GM19455 (cell line): ENCODE measurements around the gene ATP1A1.

Source experiments
- ATAC-seq: cut with Tn5 transposase; IDR thresholded peaks from one replicate; pipeline ENCODE4 v1.9.1; 2021; ENCODE audit not compliant: unreplicated experiment

Gene ATP1A1

DNA sequence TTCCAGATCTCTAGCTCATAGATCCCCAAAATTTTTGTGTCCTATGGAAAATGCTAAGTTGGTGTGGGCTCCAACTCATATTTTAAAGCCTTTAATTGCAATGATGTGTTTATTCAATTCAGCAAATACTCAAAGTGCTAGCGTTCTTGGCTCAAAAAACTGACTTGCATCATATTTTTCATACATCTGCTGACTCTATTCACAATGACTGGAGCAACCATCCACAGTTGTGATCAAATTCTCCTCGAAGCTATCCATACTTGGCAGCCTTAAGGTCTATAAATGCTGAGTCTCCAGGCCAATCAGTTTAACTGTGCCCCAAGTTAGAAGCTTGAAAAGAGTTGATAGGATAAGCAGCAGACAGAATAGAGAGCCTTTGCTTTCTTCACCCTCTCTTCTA is 2.9 kb upstream of the ATP1A1 start:
- no peak for ATAC-seq

DNA sequence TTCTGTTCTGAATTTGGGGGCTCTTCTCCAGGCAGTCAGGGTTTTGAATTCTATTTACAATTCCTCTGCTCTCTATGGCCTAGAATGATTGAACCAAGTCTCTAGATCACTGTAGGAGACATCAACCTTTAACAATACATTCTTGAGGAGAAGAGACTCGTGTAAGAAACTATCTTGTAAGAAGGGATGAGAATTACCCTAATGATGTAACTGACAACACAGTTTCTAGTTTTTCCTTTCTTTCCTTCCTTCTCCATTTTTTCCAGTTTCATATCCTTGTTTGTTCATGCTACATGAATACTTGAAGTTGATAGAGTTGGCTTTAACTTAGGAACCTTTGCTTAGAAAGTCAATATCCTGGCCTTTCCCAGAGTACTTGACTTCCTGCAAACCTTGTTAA is 1.3 kb upstream of the ATP1A1 start:
- no peak for ATAC-seq

DNA sequence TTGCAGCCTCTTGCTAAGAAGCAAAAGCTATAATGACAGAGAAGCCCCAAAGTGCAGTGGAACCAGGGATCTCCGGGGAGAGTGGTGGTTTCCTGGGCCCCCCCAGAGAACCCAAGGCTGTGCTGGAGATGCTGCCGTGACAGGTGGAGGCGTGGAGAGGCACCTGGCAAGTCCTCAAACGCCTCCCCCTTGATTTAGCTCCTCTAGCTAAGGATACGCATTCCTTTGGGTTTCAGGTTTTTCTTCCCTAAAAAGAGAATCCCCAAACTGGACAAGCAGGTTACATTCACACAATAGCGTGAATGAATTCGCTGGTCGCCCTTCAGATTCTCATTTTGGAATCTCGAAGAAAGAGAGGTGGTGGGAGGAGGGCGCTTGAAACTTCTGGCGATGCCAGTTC is 853 bp upstream of the ATP1A1 start:
- ATAC-seq, result no peak

DNA sequence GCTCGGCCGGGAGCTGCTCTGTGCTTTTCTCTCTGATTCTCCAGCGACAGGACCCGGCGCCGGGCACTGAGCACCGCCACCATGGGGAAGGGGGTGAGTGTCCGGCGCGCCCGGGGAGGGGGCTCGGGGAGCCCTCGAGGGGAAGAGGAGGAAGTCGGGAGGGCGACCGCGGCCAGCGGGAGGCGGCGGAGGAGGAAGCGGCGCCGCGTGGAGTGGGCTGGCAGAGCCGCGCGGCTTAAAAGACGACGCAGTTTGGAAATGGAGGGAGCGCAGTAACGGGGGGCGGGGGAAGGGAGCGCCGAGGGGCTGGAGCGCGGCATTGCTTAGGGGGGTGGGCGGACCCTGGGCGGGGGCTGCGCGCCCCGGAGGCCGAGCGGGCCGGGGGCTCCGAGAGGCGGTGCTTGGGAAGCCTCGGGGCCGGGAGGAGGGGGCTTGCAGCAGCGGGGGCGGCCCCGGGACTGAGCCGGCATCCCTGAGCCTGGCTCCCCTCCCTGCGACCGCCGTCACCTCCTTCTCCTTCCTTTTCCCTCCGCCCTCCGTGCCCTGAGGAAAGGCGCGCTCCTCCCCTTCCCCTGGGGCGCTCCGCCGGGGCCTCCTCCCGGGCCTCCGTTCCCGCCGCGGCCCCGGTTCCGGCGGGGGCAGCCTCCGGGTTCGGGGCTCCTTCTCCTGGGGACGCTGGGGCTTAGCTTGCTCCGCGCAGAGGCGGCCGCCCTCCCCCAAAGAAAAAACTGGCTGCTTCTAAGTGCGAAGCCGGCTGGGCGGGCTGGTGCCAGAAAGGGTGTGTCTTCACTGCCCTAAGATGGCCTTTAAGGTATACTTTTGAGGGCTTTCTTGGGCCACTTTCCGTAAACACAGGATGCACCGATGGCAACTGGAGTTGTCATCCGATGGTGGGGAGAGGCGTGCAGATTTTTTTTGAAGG is 648 bp downstream of the ATP1A1 start:
- peak; percentile 12 for ATAC-seq

DNA sequence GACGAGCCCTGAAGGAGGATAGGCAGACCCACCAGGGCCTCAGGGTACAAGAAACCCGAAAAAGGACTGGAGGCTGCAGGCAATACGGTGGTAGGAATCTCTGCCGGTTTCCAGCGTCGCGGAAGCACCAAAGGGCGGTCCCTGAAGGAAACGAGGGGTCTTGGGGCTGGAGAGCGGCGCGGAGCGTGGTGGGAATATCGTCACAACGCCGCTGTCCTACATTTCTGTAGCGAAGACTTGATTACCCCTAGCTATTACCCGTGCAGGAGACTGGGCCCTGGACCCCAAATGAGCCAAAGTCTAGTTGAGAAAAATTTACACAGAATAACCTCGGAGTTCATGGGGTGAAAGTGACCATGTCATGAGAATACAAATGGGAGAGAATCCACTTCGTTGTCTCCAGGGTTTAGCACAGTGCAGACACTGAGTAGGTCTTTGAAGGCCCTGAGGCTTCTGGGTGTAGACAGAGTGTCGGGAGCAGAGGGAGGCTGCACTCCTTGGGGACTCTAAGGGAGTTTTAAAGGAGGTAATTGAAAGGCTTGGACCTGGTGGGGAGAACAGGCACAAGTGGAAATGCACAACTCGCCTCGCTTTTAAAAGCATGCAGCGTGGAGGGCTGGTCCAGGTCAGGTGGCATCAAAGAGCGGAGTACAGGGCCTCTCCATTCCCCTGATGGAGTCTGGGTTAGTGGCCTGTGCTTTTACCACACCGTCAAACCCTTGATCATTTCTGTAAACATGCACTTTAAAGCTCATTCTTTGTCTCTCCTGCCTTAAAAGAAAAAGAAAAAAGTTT is 1.5 kb downstream of the ATP1A1 start:
- no peak for ATAC-seq

DNA sequence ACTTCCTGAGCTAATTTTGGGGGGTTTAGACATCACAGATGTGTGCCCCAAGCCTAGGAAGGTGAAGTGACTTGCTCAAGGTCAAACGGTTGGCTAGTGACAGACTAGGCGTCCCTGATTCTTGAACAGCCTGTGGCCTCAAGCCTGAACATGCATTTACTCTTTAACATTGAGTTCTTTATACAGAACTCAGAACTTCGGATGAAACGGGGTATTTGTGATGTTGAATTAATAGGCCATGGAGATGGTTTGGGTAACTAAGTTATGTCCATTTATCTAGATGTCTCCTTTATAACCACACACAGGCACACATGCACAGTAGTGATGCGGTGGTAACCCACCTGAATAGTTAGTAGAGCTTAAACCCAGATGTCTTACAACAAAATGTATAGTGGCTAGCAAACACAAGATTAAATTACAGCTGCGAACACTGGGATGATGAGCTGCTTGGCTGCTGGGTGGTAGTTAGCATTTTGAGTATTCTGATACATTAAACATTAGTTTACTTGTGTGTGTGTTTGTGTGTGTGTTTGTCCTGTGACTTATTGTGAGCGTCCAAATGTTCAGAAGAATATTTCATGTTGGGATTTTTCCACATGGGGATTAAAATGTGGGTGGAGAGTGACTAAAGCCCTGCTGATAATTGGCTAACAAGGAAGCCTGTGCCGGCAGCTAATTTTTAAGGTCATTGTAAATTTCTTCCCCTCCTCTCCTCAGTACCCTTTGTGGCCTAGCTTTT is 2.3 kb downstream of the ATP1A1 start:
- no peak for ATAC-seq

DNA sequence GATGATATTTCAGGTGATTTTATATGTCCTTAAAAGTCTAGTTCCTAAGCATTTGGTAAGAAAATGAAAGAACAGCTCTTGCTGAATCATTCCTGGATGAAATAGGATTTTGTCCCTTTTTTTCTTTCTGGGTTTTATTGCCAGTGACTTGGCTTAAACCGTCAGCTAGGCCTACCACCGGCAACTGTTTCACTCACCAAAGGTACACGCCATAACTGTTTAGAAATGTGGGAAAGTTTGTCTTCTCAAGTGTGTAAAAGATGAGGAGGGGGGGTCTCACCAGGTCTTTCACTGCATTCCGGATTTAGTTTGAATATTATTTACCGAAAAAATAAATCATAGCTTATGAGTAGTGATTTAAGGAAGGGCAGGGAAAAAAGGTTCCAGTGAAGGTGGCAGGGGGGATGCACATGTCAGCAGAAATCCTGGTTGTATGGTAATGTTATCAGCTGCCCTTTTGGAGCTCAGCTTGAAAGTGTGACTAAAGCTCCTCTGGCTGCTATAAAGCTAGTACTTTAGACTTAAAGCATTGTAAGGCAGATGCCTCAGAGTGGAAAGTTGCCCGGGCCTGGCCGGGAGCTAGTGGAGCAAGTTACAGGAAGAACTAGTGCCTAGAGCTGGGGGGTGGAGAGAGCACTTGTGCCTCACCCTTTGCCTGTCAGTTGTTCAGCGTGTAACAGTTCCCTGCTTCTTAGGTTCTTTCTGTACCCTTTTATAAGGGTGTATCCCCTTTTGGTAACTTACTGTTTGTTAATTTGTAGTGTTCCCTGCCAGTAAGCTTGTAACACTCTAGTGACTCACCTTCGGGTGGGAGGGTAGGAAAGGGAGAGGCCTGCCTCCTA is 3.1 kb downstream of the ATP1A1 start:
- no peak for ATAC-seq

DNA sequence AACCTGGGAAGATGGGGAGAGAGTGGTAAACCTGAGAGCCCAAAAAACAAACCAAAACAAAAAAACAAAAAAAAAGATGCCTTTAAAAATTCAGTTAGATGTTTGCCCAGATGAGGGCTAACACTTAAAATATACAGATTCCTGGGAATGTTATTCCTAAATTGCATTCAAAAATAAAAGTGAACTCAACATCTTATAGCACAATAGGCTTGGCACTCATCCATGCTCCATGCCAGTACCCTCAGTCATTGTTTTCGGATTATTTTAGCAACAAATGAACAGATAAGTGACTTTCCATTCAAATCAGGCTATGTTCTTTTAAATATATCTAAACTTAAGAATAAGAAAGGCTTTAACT is 3.7 kb downstream of the ATP1A1 start:
- ATAC-seq, result no peak

DNA sequence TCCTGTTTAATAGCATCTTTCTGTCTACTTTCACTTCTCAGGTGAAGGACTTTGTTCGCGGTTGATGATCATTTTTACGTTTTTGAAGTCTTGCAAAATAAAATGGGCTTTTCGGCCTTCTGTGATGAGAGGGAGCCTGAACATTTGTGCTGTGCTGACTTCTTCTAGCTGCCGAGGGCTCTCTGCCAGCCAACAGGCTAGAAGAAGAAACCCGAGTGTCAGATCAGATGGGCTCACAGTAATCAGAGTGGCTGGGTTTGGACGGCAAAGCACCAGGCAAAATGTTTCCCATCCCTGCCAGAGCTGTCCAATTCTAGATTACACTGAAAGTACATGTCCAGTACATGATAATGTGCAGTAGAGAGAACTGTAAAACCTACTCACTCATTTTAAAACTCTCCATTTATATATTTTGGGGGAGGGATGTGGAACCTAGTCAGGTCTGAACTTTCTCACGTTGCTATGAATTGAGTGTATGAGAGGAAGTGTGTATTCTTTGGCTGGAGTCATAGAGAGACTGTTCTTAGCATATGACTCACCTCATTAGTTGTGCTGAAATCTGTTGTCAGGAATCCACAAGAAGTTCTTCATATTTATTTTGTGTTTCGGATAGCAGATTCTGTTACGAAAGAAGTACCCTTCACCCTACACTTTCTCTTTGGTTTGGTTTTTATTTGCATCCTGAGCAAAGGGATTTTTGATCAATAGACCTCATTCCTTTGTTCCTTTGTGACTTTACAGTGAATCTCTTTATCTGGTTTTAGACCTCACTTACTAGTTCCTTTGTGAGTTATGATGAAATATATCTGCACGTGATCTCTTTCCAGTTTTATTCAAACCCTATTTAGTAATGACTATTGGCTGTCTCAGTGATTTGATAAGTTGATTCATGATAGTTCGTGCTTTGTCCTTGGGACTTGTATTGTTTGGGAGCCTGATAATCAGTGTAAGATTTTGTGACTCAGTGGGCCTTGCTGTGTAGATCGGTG is 4.8 kb downstream of the ATP1A1 start:
- ATAC-seq, result peak; percentile 63

DNA sequence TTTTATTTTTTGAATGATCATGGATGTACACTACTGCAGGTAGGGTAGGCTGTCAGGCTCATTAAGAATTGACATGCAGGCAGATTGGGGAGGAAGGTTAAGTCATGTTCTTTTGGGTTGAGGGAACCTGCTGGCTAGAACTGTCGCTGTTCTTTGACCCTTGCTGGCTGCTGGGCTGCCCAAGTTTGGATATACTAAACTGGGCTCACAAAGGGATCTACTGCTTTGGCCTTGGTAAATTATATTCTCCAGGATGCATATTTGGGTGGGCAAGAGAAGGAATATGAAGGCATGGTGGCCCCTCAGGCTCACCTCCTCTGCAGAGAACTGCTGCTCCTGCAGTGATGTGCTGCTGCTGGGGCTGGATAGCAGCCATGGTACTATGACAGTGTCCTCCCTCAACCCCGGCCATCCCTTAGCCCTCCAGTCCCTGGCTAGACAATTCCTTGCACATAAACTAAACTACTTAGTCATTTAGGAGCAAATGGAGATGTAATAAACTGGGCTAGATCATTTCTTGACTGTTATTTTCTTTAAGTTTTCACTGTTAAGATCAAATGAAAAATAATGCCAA is 6.1 kb downstream of the ATP1A1 start:
- ATAC-seq, result no peak

DNA sequence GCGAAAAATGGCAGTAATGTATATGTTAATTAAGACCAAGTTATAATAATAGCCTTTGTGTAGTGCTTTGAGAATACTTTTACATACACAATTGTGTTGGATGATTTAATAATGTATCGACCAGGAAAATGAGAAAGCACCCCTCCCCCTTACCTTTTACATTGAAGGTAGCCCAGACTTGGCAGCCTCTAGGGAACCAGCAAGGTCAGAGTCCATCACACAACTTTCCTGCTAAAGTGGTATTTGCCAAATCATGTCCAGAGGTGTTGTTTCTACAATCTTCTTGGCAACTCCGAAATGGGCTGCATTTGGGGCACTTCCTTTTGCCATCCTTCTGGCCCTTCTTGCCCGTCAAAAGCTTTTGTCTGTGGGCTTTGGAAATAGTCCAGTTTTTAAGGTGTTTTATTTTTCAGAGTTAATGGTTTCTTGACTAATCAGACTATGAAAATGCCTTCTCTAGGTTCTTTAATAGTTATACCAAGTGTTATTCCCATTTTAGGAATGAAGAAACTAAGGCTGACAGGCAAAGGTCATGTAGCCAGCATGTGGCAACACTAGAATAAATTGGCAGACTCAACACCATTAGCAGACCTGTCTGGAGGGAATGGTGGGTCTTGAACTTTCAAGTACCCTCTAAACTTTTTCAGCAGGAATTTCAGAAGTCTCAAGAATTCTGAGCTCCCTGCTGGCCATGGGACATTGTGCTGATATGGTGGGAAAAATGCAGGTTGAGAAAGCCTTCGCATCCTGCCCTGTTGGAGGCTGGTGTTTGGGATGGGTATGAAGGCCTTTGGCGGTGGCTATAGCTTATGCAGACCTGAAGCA is 6.8 kb downstream of the ATP1A1 start:
- ATAC-seq, result no peak

DNA sequence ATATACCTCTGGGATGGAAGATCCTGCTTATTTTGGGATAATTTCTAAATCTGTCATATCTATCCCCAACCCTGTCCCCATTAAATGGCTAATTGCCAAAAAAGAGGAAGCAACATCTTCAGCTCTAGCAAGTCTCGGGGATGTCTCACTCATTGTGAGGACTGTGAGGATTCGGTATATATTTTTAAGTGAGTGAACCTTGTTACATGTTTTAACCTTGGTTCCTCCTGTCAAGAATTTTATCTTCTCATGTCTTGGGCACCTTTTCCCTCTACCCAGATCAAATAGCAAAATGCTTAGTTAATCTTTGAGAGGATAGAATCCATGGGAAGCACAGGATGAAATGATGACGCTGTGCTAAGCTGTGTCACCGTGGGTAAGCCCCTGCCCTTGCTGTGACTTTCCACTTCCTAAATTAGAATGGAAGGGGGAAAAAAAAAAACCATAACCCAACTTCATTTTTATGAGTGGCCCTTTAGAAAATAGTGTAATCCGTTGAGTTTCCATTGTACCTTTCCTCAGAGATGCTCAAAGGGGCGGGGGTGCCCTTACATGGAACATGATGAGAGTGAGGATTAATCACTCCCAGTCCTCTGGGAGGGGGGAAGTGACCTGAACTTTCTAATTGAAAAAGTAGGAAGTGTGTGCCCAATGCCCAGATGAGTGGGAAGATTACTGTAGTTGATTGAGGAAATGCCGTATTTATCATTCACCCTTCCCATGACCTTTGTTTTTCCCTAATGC is 7.6 kb downstream of the ATP1A1 start:
- ATAC-seq, result no peak

DNA sequence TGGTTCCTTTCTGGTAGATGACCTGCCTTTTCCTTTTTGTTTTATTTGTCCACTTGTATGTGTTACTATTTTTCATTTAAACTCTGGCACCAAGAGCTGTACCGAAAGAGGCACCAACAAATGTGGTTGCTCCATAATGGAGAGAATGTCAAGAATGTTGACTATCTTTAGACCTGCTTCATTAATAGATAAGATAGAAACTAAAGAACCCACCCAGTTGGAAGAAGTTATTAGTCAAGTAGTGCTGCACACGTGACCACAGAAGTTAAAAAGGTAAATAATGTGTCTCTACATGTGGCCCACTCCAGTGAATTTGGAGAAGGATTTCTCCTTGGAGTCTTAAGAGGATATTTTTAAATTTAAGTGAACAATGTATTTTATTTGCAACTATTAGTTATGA is 9.3 kb downstream of the ATP1A1 start:
- ATAC-seq, result no peak

DNA sequence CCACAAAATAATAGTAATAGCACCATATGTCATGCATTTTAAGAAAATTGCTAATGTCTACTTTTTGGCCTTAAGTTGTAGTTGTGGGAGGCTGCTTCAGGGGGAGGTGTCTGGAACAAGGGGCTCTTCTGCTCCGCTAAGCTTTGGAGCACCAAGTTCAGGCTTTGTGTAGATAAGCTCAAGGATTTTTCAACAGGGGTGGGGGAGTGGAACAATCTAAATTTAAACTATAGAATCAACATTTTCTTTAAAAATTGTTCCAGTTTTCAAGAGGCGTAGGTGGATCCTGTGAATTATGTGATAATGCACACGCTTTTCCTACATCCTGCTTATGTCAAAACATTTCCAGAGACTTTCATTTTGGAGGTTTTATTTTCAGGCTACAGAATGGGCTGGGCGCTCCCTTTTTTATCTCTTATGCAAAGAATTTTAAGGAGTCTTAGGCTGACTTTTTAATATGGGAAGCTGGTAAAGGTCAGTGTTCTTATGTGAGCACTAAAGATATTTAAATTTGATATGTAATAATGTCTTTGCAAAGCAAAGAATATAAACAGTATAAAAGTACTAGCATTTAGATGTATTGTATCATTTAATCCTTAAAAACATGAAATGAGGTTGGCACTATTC is 9.9 kb downstream of the ATP1A1 start:
- ATAC-seq, result no peak

DNA sequence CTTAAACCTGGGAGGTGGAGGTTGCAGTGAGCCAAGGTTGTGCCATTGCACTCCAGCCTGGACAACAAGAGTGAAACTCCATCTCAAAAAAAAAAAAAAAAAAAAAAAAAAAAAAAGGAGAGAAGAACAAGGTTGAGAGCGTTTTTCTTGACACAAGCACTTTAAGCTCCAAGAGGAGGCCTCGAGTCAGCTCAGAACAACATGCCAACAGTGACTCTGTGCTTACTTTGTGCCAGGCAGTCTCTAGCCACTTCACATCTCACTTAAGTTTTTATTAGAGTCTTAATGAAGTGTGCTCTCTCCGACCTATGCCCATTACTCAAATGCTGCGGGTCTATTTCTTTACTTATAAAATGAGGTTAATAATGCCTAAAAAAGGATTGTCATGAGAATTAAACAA is 13.0 kb downstream of the ATP1A1 start:
- no peak for ATAC-seq

DNA sequence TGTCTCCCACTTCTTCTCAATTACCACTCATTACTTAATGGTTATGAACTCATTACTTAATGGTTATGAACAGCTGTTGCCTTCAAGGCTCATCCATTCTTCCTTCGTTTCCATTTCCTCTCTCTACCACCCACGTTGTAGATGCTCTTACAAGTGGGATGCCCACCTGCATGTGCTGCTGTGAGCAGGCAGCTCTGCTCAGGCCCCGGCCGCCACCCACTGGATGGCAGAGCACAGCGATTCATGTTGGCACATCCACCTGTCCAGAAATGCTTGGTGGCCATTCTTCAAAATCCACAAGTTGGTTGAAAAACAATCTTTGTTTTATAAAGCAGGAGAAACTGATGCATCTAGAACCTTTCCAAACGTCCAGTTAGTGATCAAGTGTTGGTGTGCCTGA is 14.5 kb downstream of the ATP1A1 start:
- no peak for ATAC-seq

DNA sequence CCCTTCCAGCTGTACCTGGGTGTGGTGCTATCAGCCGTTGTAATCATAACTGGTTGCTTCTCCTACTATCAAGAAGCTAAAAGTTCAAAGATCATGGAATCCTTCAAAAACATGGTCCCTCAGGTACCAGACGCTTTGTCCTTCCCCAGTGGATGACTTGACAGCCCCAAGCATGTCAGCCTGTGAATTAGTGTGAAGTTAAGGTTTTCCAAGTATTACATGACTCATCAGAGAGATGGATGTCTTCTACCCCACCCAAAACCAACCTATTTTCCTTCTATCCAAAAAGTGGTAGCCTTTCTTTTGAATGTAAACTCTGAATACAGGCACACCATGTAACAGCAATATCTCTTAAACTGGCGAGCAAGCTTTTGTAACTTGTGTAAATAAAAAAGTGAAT is 15.1 kb downstream of the ATP1A1 start:
- no peak for ATAC-seq
